ENCODE measurements around the gene RASL12. TPM values are rescaled to one million over a fixed set of nuclear protein-coding genes. Genes with fewer than 3 reads are reported as not detected.

The RASL12 gene
- total RNA-seq, 1 donor from 2014 or later, result 20.2 TPM

DNA sequence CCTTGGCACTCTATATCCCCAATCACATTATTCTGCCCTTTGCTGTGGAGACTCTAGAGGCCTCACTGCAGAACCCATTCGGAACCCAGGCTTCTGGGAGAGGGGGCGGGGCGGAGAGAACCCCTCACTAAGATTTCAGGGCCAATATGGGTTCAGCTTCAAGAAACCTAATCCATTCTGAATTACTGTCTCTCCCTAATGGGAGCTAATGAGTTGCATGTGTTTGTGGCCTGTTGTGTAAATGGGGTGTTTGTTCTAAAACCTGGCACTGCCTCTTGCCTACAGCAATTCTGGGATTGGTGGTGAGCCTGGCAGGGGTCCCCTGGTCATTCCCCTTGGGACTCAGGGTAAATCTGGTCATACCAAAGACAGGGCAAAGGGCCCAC, 605 bp upstream of the RASL12 start:
- peak overlapping the region; percentile 83 for H3K27ac ChIP-seq

DNA sequence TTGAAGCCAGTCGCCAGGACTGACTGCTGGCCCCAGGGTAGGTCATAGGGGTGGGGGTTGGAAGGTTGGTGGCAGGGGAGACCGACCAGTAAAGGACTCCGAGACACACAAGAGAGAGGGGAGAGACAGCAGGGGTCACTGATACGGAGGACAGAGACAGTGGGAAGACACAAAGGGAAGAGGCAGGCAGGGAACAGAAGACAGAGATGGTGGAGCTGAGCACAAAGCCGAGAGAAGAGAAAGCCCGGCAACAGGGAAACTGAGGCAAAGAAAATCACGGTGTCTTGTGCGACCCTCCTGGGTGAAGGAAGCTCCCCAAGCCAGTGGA, 510 bp downstream of the RASL12 start:
- intact Hi-C loops (cut with DNase I), result no loop called here
- TF ChIP-seq, protein P1, sequence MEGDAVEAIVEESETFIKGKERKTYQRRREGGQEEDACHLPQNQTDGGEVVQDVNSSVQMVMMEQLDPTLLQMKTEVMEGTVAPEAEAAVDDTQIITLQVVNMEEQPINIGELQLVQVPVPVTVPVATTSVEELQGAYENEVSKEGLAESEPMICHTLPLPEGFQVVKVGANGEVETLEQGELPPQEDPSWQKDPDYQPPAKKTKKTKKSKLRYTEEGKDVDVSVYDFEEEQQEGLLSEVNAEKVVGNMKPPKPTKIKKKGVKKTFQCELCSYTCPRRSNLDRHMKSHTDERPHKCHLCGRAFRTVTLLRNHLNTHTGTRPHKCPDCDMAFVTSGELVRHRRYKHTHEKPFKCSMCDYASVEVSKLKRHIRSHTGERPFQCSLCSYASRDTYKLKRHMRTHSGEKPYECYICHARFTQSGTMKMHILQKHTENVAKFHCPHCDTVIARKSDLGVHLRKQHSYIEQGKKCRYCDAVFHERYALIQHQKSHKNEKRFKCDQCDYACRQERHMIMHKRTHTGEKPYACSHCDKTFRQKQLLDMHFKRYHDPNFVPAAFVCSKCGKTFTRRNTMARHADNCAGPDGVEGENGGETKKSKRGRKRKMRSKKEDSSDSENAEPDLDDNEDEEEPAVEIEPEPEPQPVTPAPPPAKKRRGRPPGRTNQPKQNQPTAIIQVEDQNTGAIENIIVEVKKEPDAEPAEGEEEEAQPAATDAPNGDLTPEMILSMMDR (IDR thresholded peaks at IDR 0.05), result no peak
- H3K4me1 ChIP-seq, result peaks cover 17% of the 10 kb centered on the region
- no peak for ATAC-seq
- H3K27ac ChIP-seq, result peak overlapping the region; percentile 83
- peak overlapping the region; percentile 49 for H3K4me3 ChIP-seq
- DNase-seq, result no peak
- H3K27me3 ChIP-seq, result peaks cover 19% of the 10 kb centered on the region
- H3K9me3 ChIP-seq, result no peaks in the 10 kb centered on the region
- H3K36me3 ChIP-seq, result no peaks in the 10 kb centered on the region

More for the DNA sequence above, 605 bp upstream of the RASL12 start:
- Histone ChIP-seq H3K4me3 (peak overlapping the region; percentile 49), H3K4me1 (peaks cover 17% of the 10 kb centered on the region), H3K9me3 (no peaks in the 10 kb centered on the region), H3K27me3 (peaks cover 19% of the 10 kb centered on the region), H3K36me3 (no peaks in the 10 kb centered on the region)
- intact Hi-C loops (cut with DNase I), result no loop called here
- DNase-seq (no peak), ATAC-seq (no peak)
- TF ChIP-seq, protein P1 (IDR thresholded peaks at IDR 0.05), result no peak

DNA sequence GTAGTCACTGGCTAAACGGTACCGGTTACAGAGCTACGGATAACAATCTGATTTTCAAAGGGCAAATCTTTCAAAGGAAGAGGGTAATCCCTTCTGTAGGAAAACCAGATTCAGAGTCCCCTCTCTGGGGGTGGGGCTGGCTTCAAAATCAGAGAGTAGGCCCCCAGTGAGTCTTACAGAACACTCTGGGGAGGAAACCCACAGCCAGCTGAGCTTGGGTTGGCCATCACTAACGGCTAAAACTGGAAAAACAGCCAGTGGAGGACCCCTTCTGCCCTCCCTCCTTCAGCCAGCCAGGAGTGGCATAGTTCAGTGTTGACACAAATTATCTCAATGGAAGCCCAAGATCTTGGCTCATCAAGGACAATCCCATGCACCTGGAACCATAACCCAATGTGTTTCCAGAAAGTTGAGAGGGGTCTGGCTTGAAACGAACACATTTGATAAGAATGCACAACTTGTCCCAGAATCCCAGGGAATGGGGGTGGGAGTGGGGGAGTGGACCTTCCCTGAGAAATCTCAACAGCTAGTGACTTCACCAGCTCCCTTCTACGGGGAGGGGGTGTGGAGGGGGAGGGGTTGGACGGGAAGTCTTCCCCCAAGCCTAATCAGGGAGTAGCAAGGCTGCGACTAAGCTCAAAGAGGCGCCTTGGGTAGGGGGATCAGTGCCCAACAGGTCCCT, 1.0 kb downstream of the RASL12 start:
- no peaks in the 10 kb centered on the region for H3K36me3 ChIP-seq
- ATAC-seq (peak; percentile 7), DNase-seq (no peak)
- H3K4me1 ChIP-seq, result peaks cover 17% of the 10 kb centered on the region
- H3K4me3 ChIP-seq, result peak overlapping the region; percentile 49
- H3K27me3 ChIP-seq, result peaks cover 19% of the 10 kb centered on the region
- intact Hi-C loops (cut with DNase I), result no loop called here
- peak overlapping the region; percentile 83 for H3K27ac ChIP-seq
- no peaks in the 10 kb centered on the region for H3K9me3 ChIP-seq
- TF ChIP-seq, protein P1 (IDR thresholded peaks at IDR 0.05), result no peak

DNA sequence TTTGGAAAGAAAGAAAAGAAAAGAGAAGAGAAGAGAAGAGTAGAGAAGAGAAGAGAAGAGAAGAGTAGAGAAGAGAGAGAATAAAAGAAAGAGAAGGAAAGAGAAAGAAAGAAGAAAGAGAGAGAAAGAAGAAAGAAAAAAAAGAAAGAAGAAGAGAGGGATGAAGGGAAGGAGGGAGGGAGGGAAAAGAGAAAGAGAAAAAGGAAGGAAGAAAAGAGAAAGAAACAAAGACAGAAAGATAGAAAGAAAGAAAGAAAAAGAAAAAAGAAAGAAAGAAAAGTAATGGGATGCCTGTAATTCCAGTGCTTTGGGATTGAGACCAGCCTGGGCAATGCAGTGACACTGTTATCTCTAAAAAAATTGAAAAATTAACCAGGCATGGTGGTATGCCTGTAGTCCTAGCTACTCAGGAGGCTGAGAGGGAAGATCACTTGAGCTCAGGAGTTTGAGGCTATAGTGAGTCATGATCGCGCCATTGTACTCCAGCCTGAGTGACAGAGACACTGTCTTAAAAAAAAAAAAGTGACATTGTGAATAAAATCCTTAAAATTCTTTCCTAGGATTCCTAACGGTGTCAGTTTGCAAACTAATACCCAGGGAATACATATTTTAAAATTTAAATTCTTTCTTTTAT, 1.7 kb downstream of the RASL12 start:
- Histone ChIP-seq H3K27me3 (peaks cover 19% of the 10 kb centered on the region), H3K9me3 (no peaks in the 10 kb centered on the region), H3K4me1 (peaks cover 12% of the 10 kb centered on the region), H3K27ac (peak overlapping the region; percentile 69), H3K36me3 (no peaks in the 10 kb centered on the region), H3K4me3 (peak overlapping the region; percentile 49)
- TF ChIP-seq, protein P1 (IDR thresholded peaks at IDR 0.05), result no peak
- no peak for ATAC-seq
- DNase-seq, result no peak
- intact Hi-C loops (cut with DNase I), result no loop called here

DNA sequence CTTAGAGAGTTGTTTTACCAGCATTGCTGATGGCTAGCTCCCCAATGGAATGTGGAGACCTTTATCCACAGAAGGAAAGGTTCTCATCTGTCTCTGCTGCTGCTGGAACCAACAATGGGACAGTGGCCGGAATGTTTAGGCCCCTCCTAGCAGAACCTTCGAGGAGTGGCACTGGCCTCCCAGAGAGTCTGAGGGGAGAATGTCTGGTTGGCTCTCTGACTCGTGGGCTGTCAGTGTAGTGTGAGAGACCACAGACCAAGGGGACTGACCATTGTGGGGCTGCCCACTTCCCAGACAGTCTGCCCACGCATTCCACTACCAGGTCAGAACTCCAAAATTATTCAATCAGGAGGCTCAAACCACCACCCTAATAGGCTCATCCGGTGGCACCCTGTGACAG, 5.1 kb downstream of the RASL12 start:
- Histone ChIP-seq H3K9me3 (no peaks in the 10 kb centered on the region), H3K27ac (no peak overlapping the region), H3K27me3 (peaks cover 17% of the 10 kb centered on the region), H3K4me3 (no peak overlapping the region), H3K4me1 (peaks cover 6% of the 10 kb centered on the region), H3K36me3 (no peaks in the 10 kb centered on the region)
- no peak for ATAC-seq
- intact Hi-C loops (cut with DNase I), result no loop called here
- no peak for DNase-seq
- TF ChIP-seq, protein P1 (IDR thresholded peaks at IDR 0.05), result no peak
